ENCODE results near the gene DAPK1.

The DAPK1 gene

DNA sequence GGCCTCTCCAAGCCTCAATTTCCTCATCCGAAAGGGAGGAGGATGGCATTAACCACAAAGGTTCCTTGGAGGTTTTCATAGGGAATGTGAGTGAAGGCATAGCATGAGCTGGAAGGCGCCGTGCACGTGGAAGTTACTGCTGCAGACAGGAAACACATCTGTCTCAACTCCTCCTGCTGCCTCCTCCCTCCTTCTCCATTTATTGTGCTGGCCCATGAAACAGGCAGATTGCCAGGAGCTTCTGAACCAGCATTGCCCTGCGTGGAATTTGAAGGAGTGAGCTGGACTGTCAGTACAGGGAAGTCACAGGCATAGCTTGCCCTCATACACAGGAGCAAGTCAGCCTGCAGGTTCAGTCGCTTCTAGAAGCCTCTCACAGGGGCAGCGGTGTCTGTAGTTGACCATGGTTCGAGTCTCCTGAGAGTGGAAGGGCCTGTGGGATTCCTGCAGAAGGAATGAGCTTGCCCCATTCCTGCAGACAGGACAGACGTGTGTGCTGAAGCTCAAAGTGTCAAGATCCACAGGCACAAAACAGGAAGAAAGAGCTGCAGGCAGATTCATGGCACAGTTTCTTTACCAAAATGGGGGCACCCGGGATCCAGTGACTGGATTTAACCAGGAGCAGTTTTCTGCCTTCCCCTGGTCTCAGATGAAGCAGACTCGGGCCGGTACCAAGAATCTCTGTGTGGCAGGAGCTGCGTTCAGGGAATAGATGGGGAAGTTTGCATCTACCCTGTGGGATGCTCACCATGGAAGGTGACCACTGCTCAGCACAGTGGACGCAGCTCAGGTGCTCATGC lies 179.5 kb downstream of the DAPK1 start:
- TF ChIP-seq, protein P1, sequence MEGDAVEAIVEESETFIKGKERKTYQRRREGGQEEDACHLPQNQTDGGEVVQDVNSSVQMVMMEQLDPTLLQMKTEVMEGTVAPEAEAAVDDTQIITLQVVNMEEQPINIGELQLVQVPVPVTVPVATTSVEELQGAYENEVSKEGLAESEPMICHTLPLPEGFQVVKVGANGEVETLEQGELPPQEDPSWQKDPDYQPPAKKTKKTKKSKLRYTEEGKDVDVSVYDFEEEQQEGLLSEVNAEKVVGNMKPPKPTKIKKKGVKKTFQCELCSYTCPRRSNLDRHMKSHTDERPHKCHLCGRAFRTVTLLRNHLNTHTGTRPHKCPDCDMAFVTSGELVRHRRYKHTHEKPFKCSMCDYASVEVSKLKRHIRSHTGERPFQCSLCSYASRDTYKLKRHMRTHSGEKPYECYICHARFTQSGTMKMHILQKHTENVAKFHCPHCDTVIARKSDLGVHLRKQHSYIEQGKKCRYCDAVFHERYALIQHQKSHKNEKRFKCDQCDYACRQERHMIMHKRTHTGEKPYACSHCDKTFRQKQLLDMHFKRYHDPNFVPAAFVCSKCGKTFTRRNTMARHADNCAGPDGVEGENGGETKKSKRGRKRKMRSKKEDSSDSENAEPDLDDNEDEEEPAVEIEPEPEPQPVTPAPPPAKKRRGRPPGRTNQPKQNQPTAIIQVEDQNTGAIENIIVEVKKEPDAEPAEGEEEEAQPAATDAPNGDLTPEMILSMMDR (IDR thresholded peaks at IDR 0.05; ENCODE audit: low read depth, low read length, missing control alignments) = no peak
- H3K4me3 ChIP-seq (replicated peaks; ENCODE audit: low read depth, low read length) = no peak overlapping the region
- no peak for DNase-seq (ENCODE audit: extremely low read depth, low read depth)

DNA sequence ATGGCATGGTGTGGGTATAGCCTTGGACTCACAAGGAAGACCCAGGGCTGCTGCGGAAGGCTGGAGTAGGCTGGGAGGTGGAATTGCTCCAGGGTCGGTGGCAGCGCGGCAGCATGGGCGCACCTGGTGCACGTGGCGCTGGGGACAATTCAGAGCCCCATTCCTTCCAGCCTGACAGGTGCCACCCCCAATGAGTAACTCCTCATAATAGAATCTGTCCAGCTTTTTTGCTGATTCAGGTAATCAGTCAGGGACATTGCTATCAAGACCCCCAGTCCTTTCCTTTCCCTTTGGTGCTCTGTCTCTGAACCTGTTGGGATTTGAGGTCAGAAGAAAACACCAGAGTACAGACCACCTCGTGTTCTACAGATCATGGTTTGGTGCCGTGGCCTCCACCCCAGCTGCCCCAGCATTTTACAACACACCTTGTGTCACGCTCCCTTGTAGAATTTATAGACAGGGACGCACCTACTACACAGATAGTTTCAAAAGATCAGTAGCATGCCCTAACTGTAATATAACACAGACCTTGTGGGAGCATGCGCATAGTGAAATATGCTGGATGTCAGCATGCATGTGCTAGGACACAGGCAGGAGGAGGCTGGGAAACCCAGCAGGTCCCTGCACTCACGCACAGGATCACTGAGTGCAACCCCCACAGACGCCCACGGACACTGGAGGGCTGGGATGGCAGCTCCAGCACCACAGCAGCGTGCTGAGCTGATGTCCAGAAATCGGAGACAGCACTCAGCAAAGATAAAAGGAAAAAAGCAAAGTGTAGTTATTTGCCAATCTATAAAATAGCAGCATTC lies 180.3 kb downstream of the DAPK1 start:
- no peak for DNase-seq (ENCODE audit: extremely low read depth, low read depth)
- H3K4me3 ChIP-seq (replicated peaks; ENCODE audit: low read depth, low read length) = no peak overlapping the region
- TF ChIP-seq, protein P1 (IDR thresholded peaks at IDR 0.05; ENCODE audit: low read depth, low read length, missing control alignments) = no peak

DNA sequence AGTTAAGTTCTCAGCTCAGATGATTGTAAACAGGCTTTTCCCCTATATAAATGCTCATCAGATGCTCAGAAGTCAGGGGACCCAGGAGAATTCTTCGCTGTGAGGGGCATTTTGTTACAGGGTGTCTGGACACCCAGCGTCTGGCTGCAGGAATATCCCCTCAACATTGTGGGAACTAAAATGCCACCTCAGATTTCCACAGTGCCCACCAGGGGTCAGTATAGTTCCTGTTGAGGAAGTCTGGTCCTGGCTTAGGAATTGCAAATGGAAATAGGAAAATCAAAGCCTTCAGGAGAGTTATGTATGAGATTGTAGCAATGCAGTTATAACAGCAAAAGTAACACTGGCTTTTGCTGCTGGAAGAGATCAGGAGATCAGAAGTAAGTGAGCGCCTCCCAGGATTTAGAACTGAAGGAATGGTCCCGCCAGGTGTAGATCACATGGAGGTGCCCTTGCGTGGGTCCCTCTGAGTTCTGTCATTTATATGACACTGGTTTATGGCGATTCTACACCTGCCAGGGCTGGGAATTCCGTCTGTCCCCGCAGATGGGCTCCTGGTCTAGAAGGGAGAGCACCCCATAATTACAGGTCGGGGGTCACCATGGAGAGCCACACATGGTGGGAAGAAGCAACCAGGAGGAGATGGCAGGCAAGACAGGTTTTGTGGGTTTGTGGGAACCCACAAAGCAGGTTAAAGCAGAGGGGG lies 181.1 kb downstream of the DAPK1 start:
- no peak overlapping the region for H3K4me3 ChIP-seq (replicated peaks; ENCODE audit: low read depth, low read length)
- TF ChIP-seq, protein P1 (IDR thresholded peaks at IDR 0.05; ENCODE audit: low read depth, low read length, missing control alignments) = peak; percentile 85
- DNase-seq (ENCODE audit: extremely low read depth, low read depth) = peak; percentile 47

DNA sequence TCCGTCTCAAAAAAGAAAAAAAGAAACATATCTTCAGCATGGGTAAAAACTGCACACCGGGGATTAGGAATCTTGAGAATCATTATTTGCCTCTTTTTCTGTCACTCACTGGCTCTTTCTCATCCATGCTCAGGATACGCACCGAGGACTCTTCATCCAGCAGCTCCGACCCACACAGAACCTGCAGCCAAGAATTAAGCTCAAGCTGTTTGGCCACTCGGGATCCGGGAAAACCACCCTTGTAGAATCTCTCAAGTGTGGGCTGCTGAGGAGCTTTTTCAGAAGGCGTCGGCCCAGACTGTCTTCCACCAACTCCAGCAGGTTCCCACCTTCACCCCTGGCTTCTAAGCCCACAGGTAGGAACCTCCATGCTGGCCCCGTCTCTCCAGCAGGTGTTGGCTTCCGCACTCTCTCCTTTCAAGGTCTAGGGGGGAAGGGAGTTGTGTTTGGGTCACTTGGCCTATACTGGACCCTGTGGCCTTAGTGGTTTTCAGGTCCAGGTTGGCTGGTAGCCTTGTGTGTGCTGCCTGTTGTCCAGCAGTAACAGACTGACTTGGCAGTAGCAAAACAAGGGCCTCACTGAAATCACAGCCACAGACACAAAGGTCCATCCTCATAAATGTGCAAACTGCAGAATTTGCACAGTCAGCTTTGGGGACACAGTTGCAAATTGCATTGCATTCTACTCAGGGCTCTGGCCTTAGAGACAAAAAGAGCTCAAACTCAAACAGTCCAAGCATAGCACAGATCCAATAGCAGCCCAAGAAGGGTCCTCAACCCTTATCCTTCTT lies 183.8 kb downstream of the DAPK1 start:
- TF ChIP-seq, protein P1 (IDR thresholded peaks at IDR 0.05; ENCODE audit: low read depth, low read length, missing control alignments) = no peak
- DNase-seq (ENCODE audit: extremely low read depth, low read depth) = no peak
- no peak overlapping the region for H3K4me3 ChIP-seq (replicated peaks; ENCODE audit: low read depth, low read length)

DNA sequence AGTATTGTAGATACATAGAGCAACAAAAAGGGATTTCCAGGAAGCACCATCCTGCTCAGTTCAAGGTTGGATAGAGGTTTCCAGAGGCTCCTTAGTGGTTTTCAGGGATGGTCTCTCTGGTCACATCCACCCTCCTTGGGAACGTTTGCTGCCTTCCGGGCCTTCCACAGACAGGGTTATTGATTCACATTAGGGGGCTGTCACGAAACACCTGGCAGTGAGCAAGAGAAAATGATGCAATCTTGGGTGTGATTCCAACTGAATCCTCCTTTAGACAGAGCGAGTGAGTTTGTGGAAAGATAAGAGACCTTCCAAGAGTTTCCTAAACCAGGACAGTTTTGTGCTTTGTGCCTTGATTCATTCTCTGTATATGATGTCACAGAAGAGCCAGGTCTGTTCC lies 184.4 kb downstream of the DAPK1 start:
- TF ChIP-seq, protein P1 (IDR thresholded peaks at IDR 0.05; ENCODE audit: low read depth, low read length, missing control alignments) = no peak
- no peak overlapping the region for H3K4me3 ChIP-seq (replicated peaks; ENCODE audit: low read depth, low read length)

DNA sequence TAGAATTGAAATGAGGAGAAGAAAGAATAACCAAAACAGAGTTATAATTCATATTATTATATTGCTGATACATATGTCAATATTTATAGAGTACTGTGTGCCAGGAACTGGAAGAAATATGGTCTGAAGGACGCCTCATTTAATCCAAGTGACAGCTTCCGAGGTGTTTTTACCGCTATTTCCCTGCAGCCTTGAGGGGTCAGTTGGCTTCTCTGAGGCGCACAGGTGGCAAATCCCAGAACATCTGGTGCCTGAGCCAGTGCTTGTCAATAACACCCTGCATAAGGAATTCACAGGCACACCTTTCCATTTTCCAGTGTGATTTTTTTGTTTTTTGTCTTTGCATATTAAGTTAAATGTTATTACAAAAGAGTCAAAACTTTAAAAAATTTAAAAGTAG lies 185.0 kb downstream of the DAPK1 start:
- H3K4me3 ChIP-seq (replicated peaks; ENCODE audit: low read depth, low read length) = no peak overlapping the region
- TF ChIP-seq, protein P1 (IDR thresholded peaks at IDR 0.05; ENCODE audit: low read depth, low read length, missing control alignments) = no peak
- no peak for DNase-seq (ENCODE audit: extremely low read depth, low read depth)

More for the DNA sequence above, 184.4 kb downstream of the DAPK1 start:
- no peak for DNase-seq (ENCODE audit: extremely low read depth, low read depth)

All from HFF-Myc (cell line).